Posterior vena cava (tissue), 2 donors: ENCODE results near the gene GALE. TPM values are rescaled to one million over a fixed set of nuclear protein-coding genes. Genes with fewer than 3 reads are reported as not detected.
"Not testable (repeated sequence)": the region's sequence is repeated elsewhere in the genome, so short reads cannot be mapped to it uniquely, and the experiment has no call there.

Experiments
- DNase-seq: peaks from one replicate; pipeline ENCODE4 v3.0.0-alpha.2; 2020; ENCODE audit warnings: low spot score
- intact Hi-C, 2 donors: fragments of 100-400 bp; cut with DNase I; formaldehyde crosslinking; loops; one replicate each; pipeline versions ENCODE4 v1.14.1 to v1.14.2; 2022 to 2023
- total RNA-seq, 2 donors: library from RNA; stranded (reverse); fragmentation: NEBNext Ultra II Directional; extraction: Animal tissue kit (Norgen Biotek cat#: 25700); gene quantifications; one replicate each; pipeline ENCODE4 v1.2.1, GENCODE V29; 2021
- donor health status: DM: yes; HTN: yes; CAD: no.
- donor health status: DM: yes; HTN: yes; CAD: no.

The GALE gene
- total RNA-seq, 2 donors from 2014 or later, result 15.2 to 18.4 TPM

- peak; percentile 2 for DNase-seq
- intact Hi-C loops, result no loop called here
These were observed 13.5 kb upstream of the GALE start for GRCh38 chr1:23814016-23814415.

- intact Hi-C loops, result no loop called here
- DNase-seq, result peak; percentile 80
These were observed 10.4 kb upstream of the GALE start for GRCh38 chr1:23810818-23811540.

GRCh38 chr1:23809751-23810171, 9.2 kb upstream of the GALE start:
- intact Hi-C loops, result no loop called here

GRCh38 chr1:23807453-23807852, 6.9 kb upstream of the GALE start:
- intact Hi-C loops, result no loop called here
- DNase-seq, result no peak

More at GRCh38 chr1:23809751-23810171, 9.2 kb upstream of the GALE start:
- peak; percentile 92 for DNase-seq

DNA sequence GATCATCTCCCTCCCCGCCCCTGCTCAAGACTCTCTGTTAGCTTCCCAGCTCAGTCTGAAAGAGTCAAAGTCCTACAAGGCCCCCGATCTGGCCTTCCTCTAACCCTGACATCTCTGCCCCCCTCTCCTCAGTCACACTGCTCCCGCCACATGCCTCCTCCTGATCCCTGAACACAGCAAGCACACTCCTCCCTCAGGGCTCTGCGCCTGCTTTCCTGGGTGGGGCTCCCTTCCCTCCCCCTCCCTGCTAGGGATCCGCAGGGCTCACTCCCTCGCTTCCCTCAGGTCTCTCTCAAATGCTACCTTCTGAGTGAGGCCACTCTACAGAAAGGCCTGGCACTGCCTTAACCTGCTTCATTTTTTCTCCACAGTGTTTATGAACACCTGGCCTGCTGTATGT, 5.7 kb upstream of the GALE start:
- intact Hi-C loops, result no loop called here
- no peak for DNase-seq

DNA sequence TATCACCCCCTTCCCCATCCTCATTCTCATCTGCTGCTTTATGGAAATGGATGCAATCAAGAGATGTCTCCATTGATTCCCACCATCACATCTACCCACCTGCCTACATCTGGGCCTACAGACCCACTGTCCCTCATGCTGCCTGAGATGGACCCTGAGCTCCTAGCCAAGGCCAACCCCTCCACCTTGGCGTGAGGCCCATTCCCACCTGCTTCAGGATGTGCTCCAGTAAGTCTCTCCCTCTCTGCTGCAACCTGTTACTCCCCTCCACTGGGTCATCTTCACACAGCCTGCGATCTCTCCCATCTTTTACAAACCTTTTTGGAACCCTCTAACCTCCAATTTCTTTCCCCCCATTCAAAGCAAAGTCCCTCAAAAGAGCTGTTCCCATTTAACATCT, 4.5 kb upstream of the GALE start:
- DNase-seq, result peak; percentile 38
- intact Hi-C loops, result no loop called here

DNA sequence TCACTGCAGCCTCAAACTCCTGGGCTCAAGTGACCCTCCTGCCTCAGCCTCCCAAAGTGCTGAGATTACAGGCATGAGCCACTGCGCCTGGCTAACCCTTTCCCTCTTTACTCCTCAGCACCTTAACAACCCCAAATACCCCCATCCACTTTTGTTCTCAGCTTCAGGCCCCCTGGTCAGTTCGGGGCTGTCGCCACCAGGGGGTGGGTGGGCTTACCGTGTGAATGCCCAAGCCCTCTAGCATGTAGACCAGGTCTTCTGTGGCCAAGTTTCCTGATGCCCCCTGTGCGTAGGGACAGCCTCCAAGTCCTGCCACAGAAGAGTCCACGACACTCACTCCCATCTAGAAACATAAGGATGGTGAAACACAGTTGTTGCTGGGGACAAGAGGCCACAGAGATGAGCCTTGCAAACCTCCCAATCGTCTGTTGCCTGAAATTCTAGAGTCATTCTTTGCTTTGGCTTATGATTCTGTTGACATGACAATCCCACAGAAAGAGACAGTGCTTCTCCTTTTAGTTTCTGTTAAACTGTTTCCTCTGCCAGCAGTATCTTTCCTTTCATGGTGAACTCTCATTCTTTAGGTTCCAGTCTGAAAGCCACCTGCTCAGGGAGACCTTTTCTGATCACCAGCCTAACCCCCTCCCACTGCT, 3.8 kb upstream of the GALE start:
- no peak for DNase-seq
- intact Hi-C loops, result no loop called here

DNA sequence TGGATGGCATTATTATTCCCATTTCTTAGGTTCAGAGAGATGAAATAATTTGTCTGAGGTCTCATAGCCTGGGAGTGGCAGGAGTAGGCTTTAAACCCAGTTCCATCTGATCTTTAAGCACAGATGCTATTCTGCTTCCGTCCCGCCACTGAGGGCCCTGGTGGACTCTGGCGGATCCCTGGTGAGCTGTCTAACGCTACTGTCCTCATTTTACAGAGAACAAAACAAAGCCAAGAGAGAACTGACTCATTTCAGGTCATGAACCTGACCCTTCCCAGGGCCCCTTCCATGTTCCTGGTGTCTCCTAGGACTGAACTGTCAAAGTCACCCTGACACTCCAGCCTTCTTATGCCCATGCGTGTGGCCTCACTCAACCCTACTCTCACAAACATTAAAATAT, 3.1 kb upstream of the GALE start:
- no peak for DNase-seq
- intact Hi-C loops, result no loop called here

- intact Hi-C loops, result not testable (repeated sequence)
These were observed 2.3 kb upstream of the GALE start for GRCh38 chr1:23802809-23803342.

DNA sequence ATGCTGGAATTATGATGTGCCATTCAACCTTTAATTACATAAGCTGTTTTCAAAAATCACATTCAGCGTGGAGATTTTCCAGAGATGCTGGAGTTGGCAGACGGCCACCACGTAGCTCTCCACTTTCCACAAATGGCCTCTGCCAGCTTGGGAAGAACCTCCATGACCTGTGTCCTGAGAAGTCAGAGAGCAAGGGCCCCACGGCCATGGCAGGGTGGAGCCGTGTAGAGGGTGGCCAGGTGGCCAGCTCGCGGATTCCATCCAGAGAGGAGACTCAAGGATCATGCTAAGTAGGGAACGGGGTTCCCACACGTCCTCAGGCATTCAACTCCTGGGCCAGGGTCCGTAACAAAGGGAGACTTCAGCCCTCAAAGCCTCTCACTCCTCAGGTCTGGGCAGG, 1.3 kb upstream of the GALE start:
- no peak for DNase-seq
- intact Hi-C loops, result no loop called here

More at GRCh38 chr1:23802809-23803342, 2.3 kb upstream of the GALE start:
- DNase-seq, result not testable (repeated sequence)

DNA sequence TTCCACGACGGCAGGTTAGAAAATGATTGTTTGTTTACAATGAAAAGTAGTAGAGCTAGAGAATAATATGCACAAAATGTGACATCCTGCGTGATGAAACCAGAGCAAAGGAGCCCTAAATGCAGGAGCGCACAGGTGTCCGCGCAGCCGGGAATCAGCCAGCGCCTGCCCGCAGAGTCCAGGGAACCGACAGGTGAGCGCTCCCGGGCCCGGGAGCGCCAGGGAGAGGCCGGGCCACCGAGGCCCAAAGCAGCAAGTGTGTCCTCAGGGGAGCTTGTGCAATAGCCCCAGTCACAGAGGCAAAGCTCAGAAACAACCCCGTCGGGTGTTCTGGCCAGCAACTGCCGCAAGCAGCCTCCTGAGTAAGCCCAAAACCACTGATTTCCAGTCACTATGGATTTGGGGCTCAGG, 789 bp upstream of the GALE start:
- intact Hi-C loops, result no loop called here

DNA sequence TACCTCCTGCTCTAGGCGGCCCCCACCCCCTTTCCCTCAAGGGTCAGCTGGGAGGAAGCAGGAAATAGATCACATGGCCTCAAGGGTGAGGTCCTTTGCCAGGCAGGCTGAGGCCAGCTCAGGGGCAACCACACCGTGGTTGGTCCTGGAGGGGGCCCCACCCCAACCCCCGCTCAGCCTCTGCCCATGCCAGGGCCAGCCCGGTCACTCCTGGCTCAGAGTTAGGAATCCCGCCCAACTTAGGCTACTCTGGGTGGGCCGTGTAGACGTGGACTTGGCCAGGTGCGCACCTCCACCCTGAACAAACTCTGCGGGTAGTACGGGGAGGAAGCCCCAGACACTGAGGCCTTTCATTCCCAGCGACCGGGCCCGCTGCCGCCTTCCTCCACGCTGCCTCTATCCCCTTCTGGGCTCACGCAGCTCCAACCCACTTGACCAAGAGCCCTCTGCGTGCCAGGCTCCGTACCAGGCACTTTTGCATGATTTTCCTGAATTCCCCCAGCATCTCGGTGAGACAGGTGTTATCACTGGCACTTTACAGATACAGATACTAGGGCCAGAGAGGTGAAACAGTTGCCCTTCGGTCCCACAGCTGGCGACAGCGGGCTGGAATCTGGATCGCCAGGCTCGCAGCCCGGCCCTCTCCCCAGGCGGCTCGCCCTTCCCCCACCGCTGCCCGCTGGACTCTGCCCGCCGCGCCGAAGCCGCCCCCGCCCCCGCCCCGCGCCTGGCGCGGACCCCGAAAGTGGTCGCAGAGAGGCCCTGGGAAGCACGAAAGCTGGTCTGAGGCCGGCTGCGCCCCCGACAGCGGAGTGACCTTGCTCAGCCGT, 769 bp downstream of the GALE start:
- intact Hi-C loops, result no loop called here
- peak; percentile 87 for DNase-seq

More for the DNA sequence above, 789 bp upstream of the GALE start:
- DNase-seq, result no peak

DNA sequence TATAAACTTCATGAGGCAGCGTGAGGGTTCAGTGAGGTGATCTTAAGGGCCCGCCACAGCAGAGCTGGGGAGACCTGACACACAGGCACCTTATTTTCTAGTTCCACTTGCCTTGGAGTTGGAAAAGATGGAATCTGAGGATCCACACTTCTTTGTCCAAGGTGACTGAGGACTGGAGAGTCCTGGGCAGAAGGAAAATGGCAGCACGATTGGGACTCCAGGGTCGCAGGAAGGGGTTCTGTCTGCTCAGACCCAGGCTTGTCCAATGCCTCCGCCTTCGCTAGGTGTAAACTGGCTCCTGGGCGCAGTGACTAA, 1.3 kb downstream of the GALE start:
- no peak for DNase-seq

DNA sequence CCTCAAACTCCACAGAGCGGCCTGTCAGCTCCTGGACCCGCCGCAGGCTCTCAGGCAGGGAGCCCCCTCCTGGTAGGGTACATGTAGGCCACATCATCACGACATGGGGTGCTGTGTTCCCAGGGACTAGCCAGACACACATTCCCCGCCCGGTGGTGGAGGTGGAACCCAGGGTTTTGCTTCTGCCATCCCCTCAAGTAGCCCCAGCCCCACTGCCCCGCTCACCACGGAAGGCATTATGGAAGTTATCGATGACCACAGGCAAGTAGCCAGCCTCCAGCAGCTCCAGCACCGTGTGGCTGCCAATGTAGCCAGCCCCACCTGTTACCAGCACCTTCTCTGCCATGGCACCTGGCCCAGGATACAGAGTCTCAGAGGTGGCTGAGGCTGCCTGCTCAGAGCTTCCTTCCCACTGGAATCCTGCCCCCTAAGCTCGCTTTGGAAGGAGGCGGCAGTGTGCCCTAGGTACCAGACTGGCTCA, 1.9 kb downstream of the GALE start:
- DNase-seq, result peak; percentile 75
- intact Hi-C loops, result no loop called here

More for the DNA sequence above, 1.3 kb downstream of the GALE start:
- intact Hi-C loops, result no loop called here

GRCh38 chr1:23797478-23798448, 2.8 kb downstream of the GALE start:
- intact Hi-C loops, result no loop called here
- DNase-seq, result peak; percentile 63

DNA sequence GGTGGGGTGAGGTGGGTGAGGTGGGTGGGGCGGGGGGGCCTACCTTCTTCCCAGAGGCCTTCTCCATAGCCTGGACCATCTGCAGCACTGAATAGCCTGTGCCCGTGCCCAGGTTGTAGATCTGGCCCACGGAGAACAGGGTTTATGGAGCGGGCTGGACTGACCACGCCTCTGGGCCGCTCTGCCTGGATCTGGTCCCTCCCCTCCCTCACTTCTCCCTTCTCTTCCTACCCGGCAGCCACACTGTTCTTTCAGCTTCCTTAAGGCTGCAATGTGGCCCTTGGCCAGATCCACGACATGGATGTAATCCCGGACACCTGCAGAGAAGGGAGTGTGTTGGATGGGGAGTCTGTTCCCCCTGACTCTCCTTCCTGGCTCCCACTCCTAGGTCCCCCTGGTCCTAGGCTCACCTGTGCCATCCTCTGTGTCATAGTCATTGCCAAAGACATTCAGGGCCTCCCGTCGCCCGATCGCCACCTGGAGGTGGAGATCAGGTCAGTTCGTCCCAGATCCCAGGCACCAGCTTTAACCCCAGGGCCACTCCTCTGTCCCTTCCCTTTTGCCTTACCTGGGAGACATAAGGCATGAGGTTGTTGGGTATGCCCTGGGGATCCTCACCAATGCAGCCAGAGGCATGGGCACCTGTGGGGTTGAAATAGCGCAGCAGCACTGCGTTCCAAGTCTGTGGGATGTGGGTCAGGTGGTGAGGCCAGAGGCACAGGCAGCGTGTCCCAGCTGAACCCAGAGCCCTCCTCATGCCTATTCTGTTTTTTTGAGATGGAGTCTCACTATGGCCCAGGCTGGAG, 3.9 kb downstream of the GALE start:
- intact Hi-C loops, result no loop called here
- peak; percentile 60 for DNase-seq

GRCh38 chr1:23795676-23796465, 4.7 kb downstream of the GALE start:
- DNase-seq, result peak; percentile 58

More at GRCh38 chr1:23795676-23796465, 4.7 kb downstream of the GALE start:
- intact Hi-C loops, result no loop called here
